Mucosa of descending colon (tissue), 3 donors: Measurements from ENCODE around the gene RALGPS1. TPM values are rescaled to one million over a fixed set of nuclear protein-coding genes. Genes with fewer than 3 reads are reported as not detected.

Experiments used
- ATAC-seq: fragments of 200-7000 bp; cut with Tn5 transposase; one replicate; pipeline ENCODE4 v1.9.1; 2020; ENCODE audit warnings: mild to moderate bottlenecking, moderate library complexity
- DNase-seq, 3 donors: peaks; one replicate each; pipeline ENCODE4 v3.0.0-alpha.2; 2020
- H3K36me3 ChIP-seq: fragments of 200-600 bp; one replicate; pipeline ENCODE4 v1.8.0; 2021; ENCODE audit warnings: low read depth, mild to moderate bottlenecking
- H3K4me1 ChIP-seq: fragments of 200-600 bp; one replicate; pipeline ENCODE4 v1.8.0; 2021; ENCODE audit warnings: low read depth, mild to moderate bottlenecking
- H3K4me3 ChIP-seq: fragments of 200-600 bp; one replicate; pipeline ENCODE4 v1.8.0; 2021; ENCODE audit warnings: mild to moderate bottlenecking
- H3K9me3 ChIP-seq: fragments of 200-600 bp; one replicate; pipeline ENCODE4 v1.8.0; 2021; ENCODE audit warnings: mild to moderate bottlenecking
- CTCF ChIP-seq: fragments of 200-600 bp; IDR thresholded peaks from one replicate; pipeline ENCODE4 v1.8.0; 2022; ENCODE audit warnings: antibody characterized with exemption, mild to moderate bottlenecking
- intact Hi-C, 2 donors: fragments of 100-400 bp; cut with DNase I in 1 of 2; cut with micrococcal nuclease in 1 of 2; formaldehyde crosslinking; loops; one replicate each; pipeline versions ENCODE4 v1.11.0 to v1.11.1; 2022; cut with DNase I, micrococcal nuclease
- total RNA-seq, 3 donors: library from RNA; stranded (reverse); fragmentation: NEBNext Ultra II Directional in 2 of 3; extraction: Animal tissue kit (Norgen Biotek cat#: 25700) in 2 of 3; gene quantifications; one replicate each; pipeline versions ENCODE4 v1.2.1 to v1.2.4, GENCODE V29; 2021 to 2023
- donor health status: DM: no; HTN: no; CAD: no; lungs with moderate emphysema.
- donor health status: DM: no; HTN: no; CAD: no.
- donor health status: DM: no; HTN: yes; CAD: no.

Gene RALGPS1
- total RNA-seq, 3 donors from 2014 or later: 31.3 to 55.4 (median 32.1) TPM

- Histone ChIP-seq H3K9me3 (no peaks in the 10 kb centered on the region), H3K4me3 (no peak overlapping the region), H3K4me1 (no peaks in the 10 kb centered on the region), H3K36me3 (no peaks in the 10 kb centered on the region)
- ATAC-seq: no peak
- no peak for DNase-seq
- intact Hi-C loops: no loop called here
- no peak for TF ChIP-seq CTCF
These were observed 143.5 kb downstream of the RALGPS1 start for GRCh38 chr9:127058011-127058644.

- TF ChIP-seq CTCF: no peak
- intact Hi-C loops: no loop called here
These were observed 144.1 kb downstream of the RALGPS1 start for GRCh38 chr9:127058645-127059021.

GRCh38 chr9:127059030-127059429 lies 144.4 kb downstream of the RALGPS1 start:
- Histone ChIP-seq H3K9me3 (no peaks in the 10 kb centered on the region), H3K4me3 (no peak overlapping the region), H3K4me1 (no peaks in the 10 kb centered on the region), H3K36me3 (no peaks in the 10 kb centered on the region)
- no peak for ATAC-seq
- DNase-seq: no peak
- intact Hi-C loops: no loop called here
- no peak for TF ChIP-seq CTCF

More at GRCh38 chr9:127058645-127059021, 144.1 kb downstream of the RALGPS1 start:
- Histone ChIP-seq H3K4me1 (no peaks in the 10 kb centered on the region), H3K36me3 (no peaks in the 10 kb centered on the region), H3K9me3 (no peaks in the 10 kb centered on the region), H3K4me3 (no peak overlapping the region)
- no peak for DNase-seq
- ATAC-seq: peak; percentile 25

- no peak for ATAC-seq
- no peak for TF ChIP-seq CTCF
- no peak for DNase-seq
- H3K4me3 ChIP-seq: no peak overlapping the region
- no peaks in the 10 kb centered on the region for H3K9me3 ChIP-seq
- H3K36me3 ChIP-seq: no peaks in the 10 kb centered on the region
- intact Hi-C loops: no loop called here
- no peaks in the 10 kb centered on the region for H3K4me1 ChIP-seq
These were observed 145.3 kb downstream of the RALGPS1 start for GRCh38 chr9:127059765-127060361.

GRCh38 chr9:127061411-127061810 lies 146.8 kb downstream of the RALGPS1 start:
- ATAC-seq (no peak), DNase-seq (no peak)
- Histone ChIP-seq H3K36me3 (no peaks in the 10 kb centered on the region), H3K4me1 (no peaks in the 10 kb centered on the region), H3K4me3 (no peak overlapping the region), H3K9me3 (no peaks in the 10 kb centered on the region)
- intact Hi-C loops: no loop called here
- no peak for TF ChIP-seq CTCF
